ENCODE data around the gene SPATA6L. TPM values are rescaled to one million over a fixed set of nuclear protein-coding genes. Genes with fewer than 3 reads are reported as not detected.

The SPATA6L gene
- total RNA-seq, 3 donors from 2014 or later (not counting 1 experiment from before 2014, with no cell fraction given): 2.0 to 4.7 (median 4.3) TPM

GRCh38 chr9:4709380-4709779 lies 43.1 kb upstream of the SPATA6L start:
- Histone ChIP-seq H3K36me3 (ENCODE audit: control insufficient read depth, insufficient read depth, low read length) (peaks cover 43% of the 10 kb centered on the region), H3K27ac (ENCODE audit: low read length) (no peak overlapping the region)
- no peak overlapping the region for H3K4me3 Mint-ChIP-seq

GRCh38 chr9:4706971-4707622 lies 40.8 kb upstream of the SPATA6L start:
- intact Hi-C loops (cut with micrococcal nuclease): no loop called here
- H3K9me3 ChIP-seq (ENCODE audit: control insufficient read depth, insufficient read depth, low read length): no peaks in the 10 kb centered on the region
- no peaks in the 10 kb centered on the region for H3K27me3 ChIP-seq (ENCODE audit: control insufficient read depth, insufficient read depth, low read length)
- H3K27me3 Mint-ChIP-seq (ENCODE audit: low read depth in 2 of 2): no peaks in the 10 kb centered on the region
- no peak overlapping the region for H3K4me3 Mint-ChIP-seq
- TF ChIP-seq CTCF (IDR thresholded peaks at IDR 0.05): no peak
- no peaks in the 10 kb centered on the region for H3K4me1 Mint-ChIP-seq
- H3K4me1 ChIP-seq (ENCODE audit: control insufficient read depth, insufficient read depth, low read length): no peaks in the 10 kb centered on the region
- H3K27ac Mint-ChIP-seq: peak overlapping the region in 1 of 2 donors; percentile 39
- no peak for DNase-seq
- peaks cover 50% of the 10 kb centered on the region for H3K36me3 ChIP-seq (ENCODE audit: control insufficient read depth, insufficient read depth, low read length)
- ATAC-seq: no peak
- H3K36me3 Mint-ChIP-seq: peaks cover 6% of the 10 kb centered on the region
- no peak overlapping the region for H3K27ac ChIP-seq (ENCODE audit: low read length)
- no peaks in the 10 kb centered on the region for H3K9me3 Mint-ChIP-seq
- no peak overlapping the region for H3K4me3 ChIP-seq (ENCODE audit: low read length)
- WGBS (ENCODE audit: insufficient coverage): 92% methylated on average over 3 of the region's 4 CpGs

More at GRCh38 chr9:4709380-4709779, 43.1 kb upstream of the SPATA6L start:
- Mint-ChIP-seq H3K36me3 (peaks cover 7% of the 10 kb centered on the region), H3K4me1 (no peaks in the 10 kb centered on the region), H3K27ac (peak overlapping the region in 1 of 2 donors; percentile 11), H3K9me3 (no peaks in the 10 kb centered on the region), H3K27me3 (ENCODE audit: low read depth in 2 of 2) (no peaks in the 10 kb centered on the region)
- no peaks in the 10 kb centered on the region for H3K4me1 ChIP-seq (ENCODE audit: control insufficient read depth, insufficient read depth, low read length)
- no peaks in the 10 kb centered on the region for H3K9me3 ChIP-seq (ENCODE audit: control insufficient read depth, insufficient read depth, low read length)
- intact Hi-C loops (cut with micrococcal nuclease): no loop called here
- H3K27me3 ChIP-seq (ENCODE audit: control insufficient read depth, insufficient read depth, low read length): no peaks in the 10 kb centered on the region
- no peak overlapping the region for H3K4me3 ChIP-seq (ENCODE audit: low read length)
- DNase-seq (no peak), ATAC-seq (no peak)
- TF ChIP-seq CTCF (IDR thresholded peaks at IDR 0.05): no peak

GRCh38 chr9:4706021-4706420 lies 39.7 kb upstream of the SPATA6L start:
- peaks cover 54% of the 10 kb centered on the region for H3K36me3 ChIP-seq (ENCODE audit: control insufficient read depth, insufficient read depth, low read length)

More at GRCh38 chr9:4706021-4706420, 39.7 kb upstream of the SPATA6L start:
- Mint-ChIP-seq H3K27ac (peak overlapping the region in 1 of 2 donors; percentile 1), H3K4me1 (no peaks in the 10 kb centered on the region), H3K27me3 (ENCODE audit: low read depth in 2 of 2) (no peaks in the 10 kb centered on the region), H3K36me3 (no peaks in the 10 kb centered on the region), H3K9me3 (no peaks in the 10 kb centered on the region), H3K4me3 (no peak overlapping the region)
- H3K27me3 ChIP-seq (ENCODE audit: control insufficient read depth, insufficient read depth, low read length): no peaks in the 10 kb centered on the region
- intact Hi-C loops (cut with micrococcal nuclease): no loop called here
- H3K9me3 ChIP-seq (ENCODE audit: control insufficient read depth, insufficient read depth, low read length): no peaks in the 10 kb centered on the region
- no peak overlapping the region for H3K4me3 ChIP-seq (ENCODE audit: low read length)
- H3K27ac ChIP-seq (ENCODE audit: low read length): no peak overlapping the region
- WGBS (ENCODE audit: insufficient coverage): 100% methylated on average over 2 of the region's 2 CpGs
- TF ChIP-seq CTCF (IDR thresholded peaks at IDR 0.05): no peak
- DNase-seq: no peak
- ATAC-seq: no peak
- no peaks in the 10 kb centered on the region for H3K4me1 ChIP-seq (ENCODE audit: control insufficient read depth, insufficient read depth, low read length)
